Neuronal stem cell (in vitro differentiated cells): ENCODE measurements around the gene TBRG4.

Experiments
- DNase-seq: peaks from one replicate; pipeline ENCODE4 v3.0.0-alpha.2; 2013; ENCODE audit warnings: low spot score
- H2AFZ ChIP-seq: one replicate; pipeline ENCODE4 v1.6.1; 2013; ENCODE audit warnings: mild to moderate bottlenecking, low read length, inconsistent platforms
- H2AK5ac ChIP-seq: 2 replicates; pipeline ENCODE4 v1.6.1; 2013; ENCODE audit warnings: low read depth, mild to moderate bottlenecking, inconsistent platforms, low read length, moderate library complexity, mixed read lengths
- H2BK120ac ChIP-seq: 2 replicates; pipeline ENCODE4 v1.6.1; 2013; ENCODE audit warnings: low read depth, mild to moderate bottlenecking, inconsistent platforms, low read length, moderate library complexity, mixed read lengths
- H2BK12ac ChIP-seq: one replicate; pipeline ENCODE4 v1.6.1; 2013; ENCODE audit warnings: low read length, inconsistent platforms
- H2BK15ac ChIP-seq: 2 replicates; pipeline ENCODE4 v1.6.1; 2013; ENCODE audit warnings: mild to moderate bottlenecking, low read length, inconsistent platforms, mixed read lengths
- H2BK5ac ChIP-seq: one replicate; pipeline ENCODE4 v1.6.1; 2013; ENCODE audit warnings: inconsistent platforms, mild to moderate bottlenecking, low read length, moderate library complexity
- H3K14ac ChIP-seq: one replicate; pipeline ENCODE4 v1.6.1; 2013; ENCODE audit warnings: low read length, inconsistent platforms
- H3K18ac ChIP-seq: 2 replicates; pipeline ENCODE4 v1.6.1; 2013; ENCODE audit warnings: low read length, inconsistent platforms
- H3K23ac ChIP-seq: 2 replicates; pipeline ENCODE4 v1.6.1; 2013; ENCODE audit warnings: low read depth, mild to moderate bottlenecking, mixed read lengths, low read length, inconsistent platforms; ENCODE audit not compliant: poor library complexity
- H3K27ac ChIP-seq: replicated peaks from 3 replicates; pipeline ENCODE4 v1.5.1; 2013; ENCODE audit warnings: low read length, inconsistent platforms
- H3K27me3 ChIP-seq, 3 experiments: 2 replicates each; pipeline ENCODE4 v1.6.1; 2013; ENCODE audit warnings: low read length in 3 of 3, mild to moderate bottlenecking in 2 of 3, inconsistent platforms in 1 of 3, low read depth in 1 of 3, mixed read lengths in 1 of 3, moderate library complexity in 1 of 3; ENCODE audit not compliant: control insufficient read depth in 3 of 3, insufficient read depth in 3 of 3
- H3K36me3 ChIP-seq, 2 donors: replicated peaks in 1 of 2; 2 replicates each; pipeline ENCODE4 v1.6.1; 2013; ENCODE audit warnings: low read length in 2 of 2; ENCODE audit not compliant: control insufficient read depth in 2 of 2, insufficient read depth in 2 of 2
- H3K4ac ChIP-seq: 2 replicates; pipeline ENCODE4 v1.6.1; 2013; ENCODE audit warnings: inconsistent platforms, mild to moderate bottlenecking, low read length, moderate library complexity
- H3K4me1 ChIP-seq, 2 donors: 1 replicate in 1 of 2; 2 replicates in 1 of 2; pipeline ENCODE4 v1.6.1; 2013; ENCODE audit warnings: low read length in 2 of 2, low read depth in 1 of 2; ENCODE audit not compliant: control insufficient read depth in 2 of 2, insufficient read depth in 1 of 2
- H3K4me2 ChIP-seq: one replicate; pipeline ENCODE4 v1.6.1; 2013; ENCODE audit warnings: mild to moderate bottlenecking, low read length, inconsistent platforms; ENCODE audit not compliant: insufficient read depth, poor library complexity, severe bottlenecking
- H3K4me3 ChIP-seq, 2 donors: 2 replicates each; pipeline ENCODE4 v1.5.1; 2013; ENCODE audit warnings: low read length in 2 of 2, mild to moderate bottlenecking in 2 of 2, inconsistent platforms in 1 of 2, moderate library complexity in 1 of 2
- H3K79me1 ChIP-seq: one replicate; pipeline ENCODE4 v1.6.1; 2013; ENCODE audit warnings: low read depth, mild to moderate bottlenecking, inconsistent platforms, low read length, moderate library complexity
- H3K9ac ChIP-seq: one replicate; pipeline ENCODE4 v1.6.1; 2013; ENCODE audit warnings: mild to moderate bottlenecking, low read depth, low read length, inconsistent platforms; ENCODE audit not compliant: poor library complexity
- H3K9me3 ChIP-seq, 2 donors: replicated peaks in 1 of 2; 2 replicates each; pipeline versions ENCODE3 to v1.6.1; 2013; ENCODE audit warnings: low read length in 2 of 2, mild to moderate bottlenecking in 2 of 2, inconsistent platforms in 1 of 2, low read depth in 1 of 2, mixed read lengths in 1 of 2, moderate library complexity in 1 of 2; ENCODE audit not compliant: control insufficient read depth in 2 of 2, insufficient read depth in 1 of 2
- H4K8ac ChIP-seq: one replicate; pipeline ENCODE4 v1.6.1; 2013; ENCODE audit warnings: low read depth, mild to moderate bottlenecking, inconsistent platforms, low read length, moderate library complexity
- H4K91ac ChIP-seq: one replicate; pipeline ENCODE4 v1.6.1; 2013; ENCODE audit warnings: low read length, low read depth, mild to moderate bottlenecking, inconsistent platforms; ENCODE audit not compliant: poor library complexity
- WGBS, 2 donors: extraction: QIAGEN DNeasy Blood & Tissue Kit; methylation state at CpG; one replicate each; pipeline ENCODE4 v1.1.7; 2013; ENCODE audit warnings: missing lambda C conversion rate in 2 of 2, mixed read lengths in 1 of 2; ENCODE audit not compliant: insufficient read length in 2 of 2, insufficient replicate concordance in 1 of 2; ENCODE audit errors: extremely low coverage in 2 of 2; 5-methylcytosine and 5-hydroxymethylcytosine counted together

TBRG4 gene

DNA sequence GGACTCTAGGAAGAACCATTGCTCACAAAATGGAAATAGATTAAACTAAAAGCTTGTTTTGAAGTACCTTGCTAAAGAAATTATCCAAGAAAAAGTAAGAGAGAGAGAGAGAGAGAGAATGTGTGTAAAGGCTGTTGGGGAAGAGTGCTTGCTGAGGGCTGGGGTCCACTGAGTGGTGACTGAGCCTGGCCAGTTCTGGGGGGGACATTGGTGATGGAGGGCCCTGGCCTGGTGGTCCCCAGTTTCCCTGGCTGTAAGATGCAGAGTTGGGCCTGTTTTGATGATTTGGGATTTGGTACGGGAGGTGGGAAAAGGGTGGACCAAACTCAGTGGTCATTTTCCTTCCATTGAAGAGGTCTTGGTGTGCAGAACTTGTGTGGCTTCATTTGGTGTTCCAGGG lies 47.0 kb upstream of the TBRG4 start:
- Histone ChIP-seq H3K4me3 (no peak overlapping the region), H4K8ac (no peak overlapping the region), H3K9ac (no peak overlapping the region), H3K27me3 (peaks cover 3 to 60% (median 25%) of the 10 kb centered on the region in 3 experiments), H4K91ac (no peak overlapping the region), H3K4ac (no peak overlapping the region), H3K79me1 (no peaks in the 10 kb centered on the region), H2AK5ac (no peak overlapping the region), H2BK120ac (no peak overlapping the region), H3K23ac (no peak overlapping the region), H3K14ac (no peak overlapping the region), H2BK12ac (no peak overlapping the region), H3K4me2 (no peak overlapping the region), H3K27ac (no peak overlapping the region), H2AFZ (no peak overlapping the region), H3K36me3 (no peaks in the 10 kb centered on the region), H3K18ac (no peak overlapping the region), H2BK5ac (no peak overlapping the region), H3K9me3 (peaks cover 0 to 4% of the 10 kb centered on the region in 2 donors), H2BK15ac (no peak overlapping the region), H3K4me1 (peaks cover 0 to 3% of the 10 kb centered on the region in 2 donors)
- no CpG with 5 or more reads among the region's 1 CpG for WGBS, 2 donors
- DNase-seq, result no peak

DNA sequence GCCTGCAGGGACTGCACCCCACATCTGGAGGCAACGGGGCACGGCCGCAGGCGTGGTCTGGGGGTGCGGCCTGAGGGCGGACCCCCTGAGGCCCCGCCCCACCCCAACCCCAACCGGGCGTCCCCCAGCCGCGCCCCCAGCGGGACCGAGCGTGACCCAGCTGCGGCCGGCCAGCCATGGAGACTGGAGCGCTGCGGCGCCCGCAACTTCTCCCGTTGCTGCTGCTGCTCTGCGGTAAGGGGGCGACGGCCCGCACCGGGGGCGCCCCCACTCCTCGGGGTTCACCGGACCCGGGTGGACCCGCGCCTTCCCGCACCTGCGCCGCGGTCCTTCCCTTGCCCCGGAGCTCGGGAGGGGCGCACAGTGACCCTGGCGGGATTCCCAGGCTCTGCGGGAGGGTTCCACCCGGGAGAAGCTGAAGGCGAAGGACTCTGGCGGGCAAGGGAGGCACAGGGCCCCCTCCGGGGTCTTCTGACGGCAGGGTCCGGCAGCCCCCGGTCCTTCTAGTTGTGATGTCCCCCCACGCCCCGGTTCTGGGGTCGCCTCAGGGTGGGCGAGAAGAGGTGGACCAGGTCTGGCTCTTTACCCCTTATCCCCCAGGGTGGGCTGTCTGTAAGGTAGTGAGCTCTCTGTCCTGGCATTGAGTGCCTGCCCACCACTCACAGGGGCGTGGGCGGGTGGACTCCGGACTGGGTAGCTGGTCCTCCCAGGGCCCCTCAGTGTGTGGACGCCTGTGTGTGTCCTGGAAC lies 46.3 kb upstream of the TBRG4 start, which contains the start of gene RAMP3:
RAMP3 (plus strand) TSS at position 139 of the 749 bp plus-strand sequence; CDS start at position 177, 38 bp downstream.
- WGBS, 2 donors, result no CpG with 5 or more reads among the region's 56 CpGs
- H3K4me3 ChIP-seq, result peak within 1 kb of the TSS in 1 of 2 donors; percentile 75
- peaks cover 0 to 4% of the 10 kb centered on the region in 2 donors for H3K9me3 ChIP-seq
- peak within 1 kb of the TSS; percentile 45 for H3K18ac ChIP-seq
- no peak for DNase-seq
- H4K8ac ChIP-seq, result no peak within 1 kb of the TSS
- H3K27me3 ChIP-seq, result peaks cover 3 to 60% (median 27%) of the 10 kb centered on the region in 3 experiments
- peak within 1 kb of the TSS; percentile 67 for H3K4me2 ChIP-seq
- H3K4ac ChIP-seq, result no peak within 1 kb of the TSS
- H3K27ac ChIP-seq, result no peak within 1 kb of the TSS
- peaks cover 1% of the 10 kb centered on the region for H3K79me1 ChIP-seq
- no peak within 1 kb of the TSS for H4K91ac ChIP-seq
- no peak within 1 kb of the TSS for H2AFZ ChIP-seq
- peak within 1 kb of the TSS; percentile 5 for H2AK5ac ChIP-seq
- H3K4me1 ChIP-seq, result peaks cover 0 to 3% of the 10 kb centered on the region in 2 donors
- peak within 1 kb of the TSS; percentile 17 for H3K14ac ChIP-seq
- H3K9ac ChIP-seq, result peak within 1 kb of the TSS; percentile 50
- no peak within 1 kb of the TSS for H2BK120ac ChIP-seq
- H2BK15ac ChIP-seq, result peak within 1 kb of the TSS; percentile 70
- H3K23ac ChIP-seq, result no peak within 1 kb of the TSS
- no peak within 1 kb of the TSS for H2BK5ac ChIP-seq
- H2BK12ac ChIP-seq, result no peak within 1 kb of the TSS
- H3K36me3 ChIP-seq, result no peaks in the 10 kb centered on the region

- Histone ChIP-seq H4K8ac (no peak overlapping the region), H3K9me3 (peaks cover 0 to 4% of the 10 kb centered on the region in 2 donors), H2BK5ac (no peak overlapping the region), H3K4me1 (peaks cover 0 to 3% of the 10 kb centered on the region in 2 donors), H2BK120ac (no peak overlapping the region), H2BK15ac (no peak overlapping the region), H3K23ac (no peak overlapping the region), H4K91ac (no peak overlapping the region), H3K4ac (no peak overlapping the region), H3K9ac (peak overlapping the region; percentile 50), H3K27ac (no peak overlapping the region), H2BK12ac (no peak overlapping the region), H3K18ac (peak overlapping the region; percentile 45), H3K79me1 (peaks cover 1% of the 10 kb centered on the region), H2AFZ (no peak overlapping the region), H3K14ac (no peak overlapping the region), H3K4me3 (peak overlapping the region in 1 of 2 donors; percentile 67), H3K4me2 (peak overlapping the region; percentile 67), H3K27me3 (peaks cover 3 to 58% (median 27%) of the 10 kb centered on the region in 3 experiments), H3K36me3 (no peaks in the 10 kb centered on the region), H2AK5ac (peak overlapping the region; percentile 5)
- no peak for DNase-seq
- no CpG with 5 or more reads among the region's 14 CpGs for WGBS, 2 donors
Measured at GRCh38 chr7:45157286-45157652, 45.8 kb upstream of the TBRG4 start.

DNA sequence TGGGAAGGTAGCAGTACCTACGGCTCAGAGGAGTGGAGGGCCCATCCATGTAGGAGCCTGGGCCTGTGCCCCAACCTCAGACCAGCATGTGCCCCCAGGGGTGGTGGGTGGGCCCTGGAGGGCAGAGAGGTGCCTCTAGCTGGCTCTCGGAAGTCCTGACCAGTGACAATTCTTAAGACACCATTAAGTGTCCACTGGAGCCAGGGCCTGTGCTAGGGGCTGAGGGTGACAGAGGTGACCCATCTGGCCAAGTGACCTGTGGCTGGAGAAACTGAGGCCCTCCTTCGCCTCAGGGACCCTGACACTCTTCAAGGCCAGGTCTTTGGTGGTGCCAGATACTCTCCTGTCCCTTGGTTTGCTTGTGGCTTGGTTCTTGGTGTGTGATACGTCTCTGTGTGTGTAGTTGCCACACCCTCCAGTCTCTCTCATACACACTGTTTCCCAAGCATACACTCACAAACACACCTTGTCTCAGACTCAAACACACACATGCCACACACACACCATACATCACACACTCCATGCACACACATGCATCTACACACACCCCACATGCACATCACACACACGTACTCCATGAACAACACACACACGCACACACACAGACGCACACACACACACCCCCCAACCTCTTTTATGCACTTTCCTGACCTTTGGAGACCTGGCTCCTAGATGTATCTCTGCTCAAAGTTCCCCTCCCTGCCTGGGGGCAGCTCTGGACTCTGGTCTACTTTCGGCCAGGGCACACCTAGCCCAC lies 45.2 kb upstream of the TBRG4 start:
- Histone ChIP-seq H3K4me2 (no peak overlapping the region), H2BK120ac (no peak overlapping the region), H3K4me3 (peak overlapping the region in 1 of 2 donors; percentile 40), H3K4me1 (peaks cover 0 to 3% of the 10 kb centered on the region in 2 donors), H3K27me3 (peaks cover 3 to 55% (median 27%) of the 10 kb centered on the region in 3 experiments), H2AK5ac (peak overlapping the region; percentile 5), H2AFZ (no peak overlapping the region), H3K27ac (no peak overlapping the region), H4K8ac (no peak overlapping the region), H3K79me1 (peaks cover 1% of the 10 kb centered on the region), H3K36me3 (no peaks in the 10 kb centered on the region), H3K9ac (no peak overlapping the region), H3K9me3 (peaks cover 0 to 4% of the 10 kb centered on the region in 2 donors), H3K23ac (no peak overlapping the region), H3K14ac (no peak overlapping the region), H4K91ac (no peak overlapping the region), H2BK5ac (no peak overlapping the region), H2BK12ac (no peak overlapping the region), H3K18ac (no peak overlapping the region), H2BK15ac (no peak overlapping the region), H3K4ac (no peak overlapping the region)
- no CpG with 5 or more reads among the region's 8 CpGs for WGBS, 2 donors
- no peak for DNase-seq
